HG03571 (cell line): ENCODE results near the gene MMP10.

Experiments used
- ATAC-seq: cut with Tn5 transposase; IDR thresholded peaks from one replicate; pipeline ENCODE4 v1.9.1; 2021; ENCODE audit not compliant: unreplicated experiment

The MMP10 gene

DNA sequence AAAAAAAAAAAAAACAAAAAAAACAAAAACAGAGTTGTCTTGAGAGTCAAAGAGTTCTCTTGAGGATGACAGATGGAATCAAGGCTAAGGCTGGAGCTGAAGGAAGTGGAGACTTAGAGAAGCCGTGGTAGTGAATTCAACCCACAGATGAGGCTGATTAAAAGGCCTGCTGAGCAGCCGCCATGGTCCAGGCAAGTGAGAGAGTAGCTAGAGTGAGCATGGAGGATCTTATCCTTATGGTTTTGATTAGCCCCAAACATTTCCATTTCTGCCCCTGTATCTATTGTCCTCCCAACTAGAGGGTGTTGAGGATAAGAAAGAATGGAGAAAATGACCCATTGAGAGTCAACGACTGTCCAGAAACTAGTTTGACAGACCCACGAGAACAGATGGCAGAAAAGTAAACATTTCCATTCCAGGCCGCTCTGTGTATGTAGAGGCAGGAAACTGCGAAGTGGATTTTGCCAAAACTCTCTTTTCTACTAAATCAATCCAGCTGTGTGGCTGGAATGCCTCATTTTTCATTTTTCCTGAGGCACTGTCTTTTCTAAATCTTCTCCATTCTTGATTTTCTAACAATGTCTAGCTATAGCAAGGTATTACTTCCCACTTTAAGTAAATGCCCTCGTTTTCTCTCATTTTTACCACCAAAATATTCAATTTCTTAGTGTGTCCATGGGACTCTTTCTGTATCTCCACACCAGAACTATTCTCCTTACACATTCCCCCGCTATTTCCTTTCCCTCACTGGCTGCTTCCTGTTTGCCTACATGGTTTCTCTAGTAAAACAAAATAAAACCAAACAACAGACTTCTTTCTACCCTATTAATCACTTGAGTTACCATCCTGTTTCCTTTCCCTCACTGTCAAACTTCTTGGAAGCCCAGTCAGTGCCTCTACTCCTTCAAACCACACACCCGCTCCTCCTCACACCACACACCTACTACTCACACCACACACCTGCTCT is 50.3 kb downstream of the MMP10 start:
- ATAC-seq: no peak

DNA sequence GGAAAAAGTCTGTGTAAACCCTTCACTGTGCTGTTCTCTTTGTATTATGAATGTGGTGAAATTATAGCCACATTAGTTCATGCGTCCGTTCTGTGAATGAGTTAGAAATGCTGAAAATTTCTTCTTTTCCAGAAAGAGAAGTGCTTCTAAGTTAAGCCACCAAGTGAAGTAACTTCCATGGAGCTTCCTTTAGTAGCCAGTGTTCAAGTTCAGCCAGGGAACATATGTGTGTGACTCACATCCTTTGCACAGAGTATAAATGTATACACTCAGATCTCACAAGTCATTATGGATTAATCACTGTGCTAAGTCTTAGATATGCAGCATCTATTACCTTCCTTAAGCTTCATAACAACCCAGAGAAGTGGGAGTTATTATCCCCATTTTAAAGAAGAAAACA is 52.5 kb downstream of the MMP10 start:
- ATAC-seq: no peak

DNA sequence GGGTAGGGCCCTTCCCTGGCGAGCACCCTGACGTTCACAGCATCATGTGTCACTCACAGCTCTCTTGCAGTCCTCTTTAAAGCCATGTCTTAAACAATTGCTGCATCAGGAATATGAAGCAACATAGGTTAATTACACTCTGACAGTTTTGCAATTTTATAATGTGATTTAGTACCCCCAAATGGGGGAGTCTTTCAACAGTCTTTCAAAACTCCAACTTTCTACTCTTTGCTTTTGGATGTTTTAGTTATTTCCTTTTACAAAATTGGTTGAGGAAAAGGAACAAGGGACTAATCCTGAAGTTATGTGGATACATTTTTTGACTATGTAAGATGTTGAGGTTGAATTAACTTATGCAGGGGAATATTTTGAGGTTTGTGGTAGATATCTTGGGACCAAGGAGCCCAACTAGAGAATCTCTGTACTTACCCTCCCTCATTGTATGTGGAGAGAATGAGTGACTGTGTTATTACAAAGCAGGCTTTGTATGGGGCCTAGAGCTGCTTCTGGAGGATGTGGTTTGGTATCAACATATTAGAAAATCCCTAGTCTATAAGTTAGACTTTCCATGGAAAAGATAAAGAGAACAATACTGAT is 55.4 kb downstream of the MMP10 start, which contains the start of gene MMP8:
Gene MMP8 (minus strand): TSS at position 51 of the 597 bp plus-strand sequence. CDS start 99 bp downstream, outside the sequence.
- no peak for ATAC-seq

DNA sequence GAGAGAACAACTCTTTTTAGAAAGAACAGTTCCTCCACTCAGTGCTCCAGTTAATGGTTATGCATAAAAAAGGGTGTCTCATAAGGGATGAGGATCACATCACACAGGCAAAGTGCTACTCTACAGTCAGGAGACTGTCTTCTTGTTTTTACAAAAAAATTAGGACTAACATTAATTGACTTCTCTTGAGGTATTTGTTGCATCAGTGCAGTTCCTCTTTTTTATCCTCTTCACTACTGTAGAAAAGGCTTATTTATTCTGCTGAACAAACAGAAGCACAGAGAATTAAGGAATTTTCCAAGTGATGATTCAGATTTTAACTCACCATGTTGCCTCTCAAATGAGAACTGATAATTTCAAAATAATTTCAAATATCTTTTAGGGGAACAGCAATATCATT is 57.6 kb downstream of the MMP10 start:
- ATAC-seq: no peak
